Spleen (tissue), 7 donors: ENCODE measurements around the gene DMRTC2.

Experiments
- CTCF ChIP-seq, 11 experiments: fragments of 200-600 bp in 7 of 11; fragments of 450-650 bp in 4 of 11; sonication (generic) in 4 of 11; IDR thresholded peaks in 8 of 11; conservative IDR thresholded peaks in 3 of 11; 1 replicate in 7 of 11; 2 replicates in 4 of 11; pipeline versions ENCODE4 v1.4.0 to v1.8.0; 2016 to 2021; ENCODE audit warnings: antibody characterized with exemption in 11 of 11, inconsistent platforms in 4 of 11, mild to moderate bottlenecking in 1 of 11
- POLR2A ChIP-seq, 3 donors: fragments of 450-650 bp; IDR thresholded peaks; one replicate each; pipeline ENCODE4 v1.5.1; 2017; ENCODE audit warnings: antibody characterized with exemption in 3 of 3, mild to moderate bottlenecking in 1 of 3
- donor health status: DM: no; HTN: no; CAD: no; lungs with moderate emphysema.
- donor health status: DM: no; HTN: no; CAD: no.
- donor health status: DM: no; HTN: no; CAD: no.

DNA sequence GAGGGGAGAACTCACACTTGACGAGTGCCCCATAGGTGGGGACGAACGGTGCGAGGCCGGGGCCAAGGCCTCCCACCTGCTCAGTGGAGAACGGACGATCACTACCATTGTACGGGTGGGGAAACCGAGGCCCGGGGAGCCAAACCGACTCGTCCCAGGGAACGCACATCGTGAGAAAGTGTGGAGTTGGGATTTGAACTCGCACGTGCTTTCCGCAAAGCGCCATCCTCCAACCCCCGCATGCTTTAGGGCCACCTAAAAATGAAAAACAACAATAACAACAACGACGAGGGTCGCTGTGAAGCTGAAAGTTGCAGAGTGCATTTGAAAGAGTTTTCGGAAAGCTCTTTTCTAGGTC is 38.6 kb downstream of the DMRTC2 start:
- no peak for TF ChIP-seq POLR2A (IDR thresholded peaks at IDR 0.05)
- TF ChIP-seq CTCF (IDR thresholded peaks at IDR 0.05 in 8 of 11, conservative IDR thresholded peaks at IDR 0.05 in 3 of 11): no peak
